Trophoblast cell (in vitro differentiated cells and primary cell): ENCODE results near the gene SLAIN1.

Experiments used
- DNase-seq, 2 donors: peaks; one replicate each; pipeline ENCODE4 v3.0.0-alpha.2; 2016
- H2AFZ ChIP-seq: 2 replicates; pipeline ENCODE4 v1.6.1; 2013; ENCODE audit warnings: low read length, moderate library complexity, mild to moderate bottlenecking; ENCODE audit not compliant: insufficient read depth, poor library complexity
- H2AK5ac ChIP-seq: 2 replicates; pipeline ENCODE4 v1.6.1; 2013; ENCODE audit warnings: mild to moderate bottlenecking, low read length
- H2BK120ac ChIP-seq: 2 replicates; pipeline ENCODE4 v1.6.1; 2013; ENCODE audit warnings: low read length, mild to moderate bottlenecking, moderate library complexity; ENCODE audit not compliant: insufficient read depth, poor library complexity
- H2BK12ac ChIP-seq: 2 replicates; pipeline ENCODE4 v1.6.1; 2013; ENCODE audit warnings: mild to moderate bottlenecking, low read length, moderate library complexity
- H2BK5ac ChIP-seq: 2 replicates; pipeline ENCODE4 v1.6.1; 2013; ENCODE audit warnings: low read length, low read depth, moderate library complexity, mild to moderate bottlenecking; ENCODE audit not compliant: poor library complexity
- H3K14ac ChIP-seq: 2 replicates; pipeline ENCODE4 v1.6.1; 2013; ENCODE audit warnings: mild to moderate bottlenecking, low read length
- H3K18ac ChIP-seq: 2 replicates; pipeline ENCODE4 v1.6.1; 2013; ENCODE audit warnings: mild to moderate bottlenecking, low read length
- H3K23ac ChIP-seq: 2 replicates; pipeline ENCODE4 v1.6.1; 2013; ENCODE audit warnings: low read length
- H3K27ac ChIP-seq: 2 replicates; pipeline ENCODE4 v1.5.1; 2013; ENCODE audit warnings: low read depth, mild to moderate bottlenecking, inconsistent platforms, low read length, moderate library complexity
- H3K27me3 ChIP-seq: 2 replicates; pipeline ENCODE4 v1.6.1; 2013; ENCODE audit warnings: inconsistent platforms, mild to moderate bottlenecking, low read length, moderate library complexity; ENCODE audit not compliant: insufficient read depth
- H3K36me3 ChIP-seq, 2 experiments: 1 replicate in 1 of 2; 2 replicates in 1 of 2; pipeline ENCODE4 v1.6.1; 2013; ENCODE audit warnings: low read length in 2 of 2, mild to moderate bottlenecking in 2 of 2, moderate library complexity in 1 of 2; ENCODE audit not compliant: insufficient read depth in 2 of 2, control insufficient read depth in 1 of 2
- H3K4ac ChIP-seq: 2 replicates; pipeline ENCODE4 v1.6.1; 2013; ENCODE audit warnings: low read depth, mild to moderate bottlenecking, low read length, moderate library complexity
- H3K4me1 ChIP-seq, 2 experiments: 1 replicate in 1 of 2; 2 replicates in 1 of 2; pipeline ENCODE4 v1.6.1; 2013; ENCODE audit warnings: low read length in 2 of 2, mild to moderate bottlenecking in 2 of 2, moderate library complexity in 1 of 2; ENCODE audit not compliant: insufficient read depth in 2 of 2, control insufficient read depth in 1 of 2
- H3K4me2 ChIP-seq: 2 replicates; pipeline ENCODE4 v1.6.1; 2013; ENCODE audit warnings: inconsistent platforms, mild to moderate bottlenecking, low read length, moderate library complexity
- H3K4me3 ChIP-seq: 2 replicates; pipeline ENCODE4 v1.5.1; 2013; ENCODE audit warnings: mild to moderate bottlenecking, low read depth, low read length, inconsistent platforms
- H3K79me1 ChIP-seq: one replicate; pipeline ENCODE4 v1.6.1; 2013; ENCODE audit warnings: low read length
- H3K79me2 ChIP-seq: 2 replicates; pipeline ENCODE4 v1.6.1; 2013; ENCODE audit warnings: low read length, mild to moderate bottlenecking; ENCODE audit not compliant: control insufficient read depth, insufficient read depth, poor library complexity
- H3K9ac ChIP-seq: 2 replicates; pipeline ENCODE4 v1.6.1; 2013; ENCODE audit warnings: mild to moderate bottlenecking, low read length
- H3K9me3 ChIP-seq: 2 replicates; pipeline ENCODE4 v1.6.1; 2013; ENCODE audit warnings: low read depth, mild to moderate bottlenecking, control low read depth, inconsistent platforms, low read length; ENCODE audit not compliant: insufficient read depth
- H4K12ac ChIP-seq: 2 replicates; pipeline ENCODE4 v1.6.1; 2013; ENCODE audit warnings: low read depth, mild to moderate bottlenecking, low read length, moderate library complexity
- H4K8ac ChIP-seq: 2 replicates; pipeline ENCODE4 v1.6.1; 2013; ENCODE audit warnings: low read depth, mild to moderate bottlenecking, low read length, moderate library complexity
- H4K91ac ChIP-seq: one replicate; pipeline ENCODE4 v1.6.1; 2013; ENCODE audit warnings: low read depth, mild to moderate bottlenecking, low read length, moderate library complexity
- WGBS: extraction: QIAGEN DNeasy Blood & Tissue Kit; methylation state at CpG from one replicate; pipeline ENCODE4 v1.1.7; 2013; ENCODE audit warnings: missing lambda C conversion rate; ENCODE audit not compliant: insufficient read length, insufficient coverage; ENCODE audit errors: extremely low coverage; 5-methylcytosine and 5-hydroxymethylcytosine counted together

The SLAIN1 gene

GRCh38 chr13:77699059-77699680 lies 1.7 kb downstream of the SLAIN1 start:
- Histone ChIP-seq H3K14ac (no peak overlapping the region), H3K4me2 (peak overlapping the region; percentile 87), H3K23ac (no peak overlapping the region), H3K9ac (no peak overlapping the region), H3K4me3 (peak overlapping the region; percentile 93), H3K18ac (no peak overlapping the region), H2BK5ac (no peak overlapping the region), H4K91ac (no peak overlapping the region), H2BK12ac (no peak overlapping the region), H3K36me3 (no peaks in the 10 kb centered on the region), H4K12ac (no peak overlapping the region), H3K79me2 (no peaks in the 10 kb centered on the region), H3K27me3 (no peaks in the 10 kb centered on the region), H3K4me1 (peaks cover 0 to 4% of the 10 kb centered on the region in 2 experiments), H3K4ac (no peak overlapping the region), H3K27ac (no peak overlapping the region), H2AFZ (peak overlapping the region; percentile 63), H2BK120ac (no peak overlapping the region), H3K79me1 (no peaks in the 10 kb centered on the region), H3K9me3 (no peaks in the 10 kb centered on the region), H4K8ac (no peak overlapping the region), H2AK5ac (no peak overlapping the region)
- DNase-seq, result no peak
- whole genome bisulfite sequencing, result no CpG with 5 or more reads among the region's 4 CpGs

GRCh38 chr13:77701305-77701704 lies 3.8 kb downstream of the SLAIN1 start:
- H3K79me1 ChIP-seq, result no peaks in the 10 kb centered on the region
- no peak overlapping the region for H2BK5ac ChIP-seq
- H2BK12ac ChIP-seq, result no peak overlapping the region
- no peak overlapping the region for H3K9ac ChIP-seq
- H3K4me3 ChIP-seq, result no peak overlapping the region
- H3K27ac ChIP-seq, result no peak overlapping the region
- no peak overlapping the region for H4K12ac ChIP-seq
- no peaks in the 10 kb centered on the region for H3K9me3 ChIP-seq
- H3K18ac ChIP-seq, result no peak overlapping the region
- peaks cover 0 to 4% of the 10 kb centered on the region in 2 experiments for H3K4me1 ChIP-seq
- no peak overlapping the region for H3K4ac ChIP-seq
- H3K79me2 ChIP-seq, result no peaks in the 10 kb centered on the region
- H4K91ac ChIP-seq, result no peak overlapping the region
- no peak overlapping the region for H2AFZ ChIP-seq
- H3K27me3 ChIP-seq, result no peaks in the 10 kb centered on the region
- DNase-seq, result no peak
- no peak overlapping the region for H3K4me2 ChIP-seq
- no peak overlapping the region for H4K8ac ChIP-seq
- H3K23ac ChIP-seq, result no peak overlapping the region
- H2BK120ac ChIP-seq, result no peak overlapping the region
- no peak overlapping the region for H3K14ac ChIP-seq
- H2AK5ac ChIP-seq, result no peak overlapping the region
- H3K36me3 ChIP-seq, result no peaks in the 10 kb centered on the region

- DNase-seq, result no peak
- no peak overlapping the region for H4K8ac ChIP-seq
- no peak overlapping the region for H2BK12ac ChIP-seq
- no peak overlapping the region for H2BK5ac ChIP-seq
- H3K4me2 ChIP-seq, result no peak overlapping the region
- H3K9ac ChIP-seq, result no peak overlapping the region
- no peak overlapping the region for H4K91ac ChIP-seq
- H3K4me1 ChIP-seq, result peaks cover 0 to 4% of the 10 kb centered on the region in 2 experiments
- no peak overlapping the region for H3K23ac ChIP-seq
- no peaks in the 10 kb centered on the region for H3K79me1 ChIP-seq
- no peaks in the 10 kb centered on the region for H3K79me2 ChIP-seq
- no peaks in the 10 kb centered on the region for H3K36me3 ChIP-seq
- no CpG with 5 or more reads among the region's 1 CpG for WGBS
- no peak overlapping the region for H4K12ac ChIP-seq
- no peak overlapping the region for H3K14ac ChIP-seq
- no peaks in the 10 kb centered on the region for H3K9me3 ChIP-seq
- H3K4me3 ChIP-seq, result no peak overlapping the region
- no peak overlapping the region for H3K4ac ChIP-seq
- no peak overlapping the region for H2BK120ac ChIP-seq
- H2AFZ ChIP-seq, result no peak overlapping the region
- H2AK5ac ChIP-seq, result no peak overlapping the region
- no peaks in the 10 kb centered on the region for H3K27me3 ChIP-seq
- no peak overlapping the region for H3K18ac ChIP-seq
- H3K27ac ChIP-seq, result no peak overlapping the region
Measured at GRCh38 chr13:77702366-77702765, 4.9 kb downstream of the SLAIN1 start.

- Histone ChIP-seq H3K4me1 (peaks cover 0 to 4% of the 10 kb centered on the region in 2 experiments), H3K9me3 (no peaks in the 10 kb centered on the region), H3K23ac (no peak overlapping the region), H2BK120ac (no peak overlapping the region), H4K12ac (no peak overlapping the region), H2AK5ac (no peak overlapping the region), H2BK5ac (no peak overlapping the region), H2BK12ac (no peak overlapping the region), H3K4me3 (no peak overlapping the region), H3K27me3 (no peaks in the 10 kb centered on the region), H3K14ac (no peak overlapping the region), H4K91ac (no peak overlapping the region), H4K8ac (no peak overlapping the region), H2AFZ (no peak overlapping the region), H3K27ac (no peak overlapping the region), H3K36me3 (no peaks in the 10 kb centered on the region), H3K18ac (no peak overlapping the region), H3K4ac (no peak overlapping the region), H3K9ac (no peak overlapping the region), H3K79me2 (no peaks in the 10 kb centered on the region), H3K79me1 (no peaks in the 10 kb centered on the region), H3K4me2 (no peak overlapping the region)
- WGBS, result no CpG with 5 or more reads among the region's 5 CpGs
- no peak for DNase-seq
Measured at GRCh38 chr13:77703408-77703807, 5.9 kb downstream of the SLAIN1 start.
